Pancreas (tissue), 10 donors: Measurements from ENCODE around the gene NDUFC1. TPM values are rescaled to one million over a fixed set of nuclear protein-coding genes. Genes with fewer than 3 reads are reported as not detected.
A peak's percentile ranks its signal among the peaks of the same experiment; 100 is the strongest.
"Not testable (repeated sequence)": the region's sequence is repeated elsewhere in the genome, so short reads cannot be mapped to it uniquely, and the experiment has no call there.

ENCODE experiments used
- ATAC-seq, 4 donors: fragments of 200-7000 bp; cut with Tn5 transposase; one replicate each; pipeline versions ENCODE4 v1.8.0 to v1.9.1; 2020; ENCODE audit warnings: mild to moderate bottlenecking in 4 of 4, moderate library complexity in 4 of 4
- DNase-seq, 6 donors: peaks; one replicate each; pipeline ENCODE4 v3.0.0-alpha.2; 2020
- FAIRE-seq: peaks from 2 replicates; lab custom pipeline; 2012; peaks lifted over from hg19 to GRCh38; lab: Jason Lieb, UNC
- H3K27ac ChIP-seq, 4 donors: fragments of 200-600 bp; sonication (generic); 1 replicate in 3 of 4; 2 replicates in 1 of 4; pipeline versions ENCODE4 v1.5.0 to v1.8.0; 2020
- H3K27me3 ChIP-seq, 4 donors: fragments of 200-600 bp; one replicate each; pipeline ENCODE4 v1.8.0; 2021
- H3K36me3 ChIP-seq, 3 donors: fragments of 200-600 bp; sonication (generic) in 1 of 3; one replicate each; pipeline versions ENCODE4 v1.5.0 to v1.8.0; 2020 to 2021
- H3K4me1 ChIP-seq, 3 donors: fragments of 200-600 bp; one replicate each; pipeline ENCODE4 v1.8.0; 2021
- H3K4me3 ChIP-seq, 4 donors: fragments of 200-600 bp; sonication (generic) in 2 of 4; one replicate each; pipeline versions ENCODE4 v1.5.0 to v1.8.0; 2020 to 2021
- H3K9me3 ChIP-seq, 4 donors: fragments of 200-600 bp; one replicate each; pipeline ENCODE4 v1.8.0; 2021
- WGBS, 2 donors: extraction: QIAGEN DNeasy Blood & Tissue Kit; methylation state at CpG; one replicate each; pipeline ENCODE4 v1.1.7; 2013; 5-methylcytosine and 5-hydroxymethylcytosine counted together
- intact Hi-C, 3 donors: fragments of 100-400 bp; cut with DNase I; formaldehyde crosslinking; loops; one replicate each; pipeline versions ENCODE4 v1.11.1 to v1.14.2; 2022
- polyA plus RNA-seq, 2 donors: library from polyadenylated mRNA; stranded (reverse); fragments of 200-250 nt; gene quantifications; one replicate each; pipeline ENCODE4 v1.2.3, GENCODE V29; 2013
- total RNA-seq, 6 donors: library from RNA; stranded (reverse); fragmentation: NEBNext Ultra II Directional in 4 of 6; extraction: Animal tissue kit (Norgen Biotek cat#: 25700) in 4 of 6; gene quantifications; one replicate each; pipeline versions ENCODE4 v1.2.1 to v1.2.4, GENCODE V29; 2021 to 2023
- TF ChIP-seq, protein P1 (sequence below), 4 donors: fragments of 200-600 bp; sonication (generic) in 3 of 4; IDR thresholded peaks; one replicate each; pipeline versions ENCODE4 v1.5.0 to v1.8.0; 2021; ENCODE audit warnings: antibody characterized with exemption in 4 of 4
- donor health status: healthy with polysubstance abuse.
- donor health status: DM: no; HTN: no; CAD: no; lungs with moderate emphysema.
- donor health status: DM: no; HTN: no; CAD: no.
- donor health status: control.
- donor health status: control.
- donor health status: Bipolar disorder and iron deficiency.
- donor health status: DM: yes; HTN: yes; CAD: no.
- donor health status: DM: no; HTN: no; CAD: no.
- donor health status: DM: no; HTN: no; CAD: no.
- donor health status: DM: yes; HTN: yes; CAD: no.

NDUFC1 gene
- total and polyA plus RNA-seq, 8 donors: 19.8 to 80.6 (median 25.0) TPM

DNA sequence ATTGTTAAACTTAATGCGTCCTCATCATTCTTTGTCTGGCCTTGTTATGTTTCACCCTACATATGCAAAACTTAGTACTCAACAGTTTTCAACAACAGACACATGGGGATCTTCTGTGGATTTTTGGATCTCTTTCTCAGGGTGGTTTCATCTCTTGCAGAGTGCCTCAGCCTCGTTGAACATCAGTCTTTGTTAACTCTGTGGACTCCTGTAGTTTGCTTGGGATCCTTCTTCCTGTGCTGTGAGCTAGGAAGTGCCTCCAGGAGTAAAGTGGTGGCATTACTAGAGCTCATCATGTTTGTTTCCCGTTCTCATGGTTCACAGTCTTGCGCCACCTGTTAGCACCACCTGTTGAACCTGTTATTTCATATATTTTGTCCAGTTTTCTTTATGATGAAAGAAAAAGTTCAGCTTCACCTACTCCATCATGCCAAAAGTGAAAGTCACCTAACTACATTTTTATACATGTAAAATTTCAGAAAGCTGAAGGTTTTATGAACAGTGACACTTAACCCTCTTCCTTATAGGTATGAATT lies 27.5 kb upstream of the NDUFC1 start:
- ATAC-seq (no peak), FAIRE-seq (no peak), DNase-seq (no peak)
- intact Hi-C loops: no loop called here
- no peaks in the 10 kb centered on the region for H3K36me3 ChIP-seq
- no peak overlapping the region for H3K4me3 ChIP-seq
- H3K4me1 ChIP-seq: peaks cover 0 to 11% (median 6%) of the 10 kb centered on the region in 3 donors
- TF ChIP-seq, protein P1, sequence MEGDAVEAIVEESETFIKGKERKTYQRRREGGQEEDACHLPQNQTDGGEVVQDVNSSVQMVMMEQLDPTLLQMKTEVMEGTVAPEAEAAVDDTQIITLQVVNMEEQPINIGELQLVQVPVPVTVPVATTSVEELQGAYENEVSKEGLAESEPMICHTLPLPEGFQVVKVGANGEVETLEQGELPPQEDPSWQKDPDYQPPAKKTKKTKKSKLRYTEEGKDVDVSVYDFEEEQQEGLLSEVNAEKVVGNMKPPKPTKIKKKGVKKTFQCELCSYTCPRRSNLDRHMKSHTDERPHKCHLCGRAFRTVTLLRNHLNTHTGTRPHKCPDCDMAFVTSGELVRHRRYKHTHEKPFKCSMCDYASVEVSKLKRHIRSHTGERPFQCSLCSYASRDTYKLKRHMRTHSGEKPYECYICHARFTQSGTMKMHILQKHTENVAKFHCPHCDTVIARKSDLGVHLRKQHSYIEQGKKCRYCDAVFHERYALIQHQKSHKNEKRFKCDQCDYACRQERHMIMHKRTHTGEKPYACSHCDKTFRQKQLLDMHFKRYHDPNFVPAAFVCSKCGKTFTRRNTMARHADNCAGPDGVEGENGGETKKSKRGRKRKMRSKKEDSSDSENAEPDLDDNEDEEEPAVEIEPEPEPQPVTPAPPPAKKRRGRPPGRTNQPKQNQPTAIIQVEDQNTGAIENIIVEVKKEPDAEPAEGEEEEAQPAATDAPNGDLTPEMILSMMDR (IDR thresholded peaks at IDR 0.05): no peak
- no peak overlapping the region for H3K27ac ChIP-seq
- H3K27me3 ChIP-seq: no peaks in the 10 kb centered on the region
- WGBS, 2 donors: 89 to 92% methylated on average over 4 of the region's 4 CpGs
- no peaks in the 10 kb centered on the region for H3K9me3 ChIP-seq

DNA sequence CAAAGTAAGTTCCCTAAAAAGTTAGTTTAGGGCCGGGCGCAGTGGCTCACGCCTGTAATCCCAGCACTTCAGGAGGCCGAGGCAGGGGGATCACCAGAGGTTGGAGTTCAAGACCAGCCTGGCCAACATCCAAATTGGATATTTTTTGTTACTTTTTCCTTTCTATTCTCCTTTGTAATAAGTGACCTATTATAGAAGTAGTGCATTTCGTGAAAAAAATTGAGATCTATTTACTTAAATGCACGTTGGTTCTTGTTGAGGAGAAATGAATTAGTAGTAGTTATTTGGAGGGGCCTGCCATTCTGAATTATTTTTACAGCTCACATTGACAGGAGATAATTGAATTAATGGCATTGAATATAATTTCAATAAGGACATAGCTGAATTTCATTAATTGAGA lies 22.3 kb upstream of the NDUFC1 start:
- Histone ChIP-seq H3K4me1 (peaks cover 6 to 24% (median 21%) of the 10 kb centered on the region in 3 donors), H3K9me3 (no peaks in the 10 kb centered on the region), H3K27ac (peak overlapping the region in 1 of 4 donors; percentile 17), H3K36me3 (no peaks in the 10 kb centered on the region), H3K27me3 (no peaks in the 10 kb centered on the region), H3K4me3 (no peak overlapping the region)
- intact Hi-C loops: no loop called here
- DNase-seq (no peak), FAIRE-seq (no peak), ATAC-seq (no peak)
- TF ChIP-seq, protein P1 (IDR thresholded peaks at IDR 0.05): no peak
- 57 to 60% methylated on average over 6 of the region's 6 CpGs for WGBS, 2 donors

DNA sequence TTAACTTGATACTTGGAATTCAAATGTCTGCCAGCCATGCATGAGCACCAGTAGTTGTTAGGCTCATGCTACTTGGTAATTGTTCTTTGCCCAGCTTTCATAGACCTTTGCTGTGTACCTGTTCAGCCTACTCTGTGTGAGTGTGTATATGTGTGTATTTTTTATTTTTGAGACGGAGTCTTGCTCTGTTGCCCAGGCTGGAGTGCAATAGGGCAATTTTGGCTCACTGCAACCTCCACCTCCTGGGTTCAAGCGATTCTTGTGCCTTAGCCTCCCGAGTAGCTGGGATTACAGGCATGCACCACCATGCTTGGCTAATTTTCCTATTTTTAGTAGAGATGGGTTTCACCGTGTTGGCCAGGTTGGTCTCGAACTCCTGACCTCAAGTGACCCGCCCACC lies 20.3 kb upstream of the NDUFC1 start:
- H3K27me3 ChIP-seq, intact Hi-C loops: not testable (repeated sequence)

DNA sequence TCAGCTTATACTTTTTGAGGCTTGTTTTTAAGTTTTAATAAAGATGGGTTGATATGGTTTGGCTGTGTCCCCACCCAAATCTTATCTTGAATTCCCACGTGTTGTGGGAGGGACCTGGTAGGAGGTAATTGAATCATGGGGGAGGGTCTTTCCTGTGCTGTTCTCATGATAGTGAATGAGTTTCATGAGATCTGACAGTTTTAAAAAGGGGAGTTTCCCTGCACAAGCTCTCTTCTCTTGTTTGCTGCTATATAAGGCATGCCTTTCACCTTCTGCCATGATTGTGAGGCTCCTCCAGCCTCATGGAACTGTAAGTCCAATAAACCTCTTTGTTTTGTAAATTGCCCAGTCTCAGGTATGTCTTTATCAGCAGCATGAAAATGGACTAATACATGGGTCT lies 19.8 kb upstream of the NDUFC1 start:
- H3K27me3 ChIP-seq, FAIRE-seq: not testable (repeated sequence)
- 6 to 13% methylated on average over 1 of the region's 1 CpG for WGBS, 2 donors

More for the DNA sequence above, 20.3 kb upstream of the NDUFC1 start:
- H3K4me3 ChIP-seq, H3K27ac ChIP-seq, H3K36me3 ChIP-seq, DNase-seq, ATAC-seq, FAIRE-seq, H3K9me3 ChIP-seq: not testable (repeated sequence)
- 98% methylated on average over 6 of the region's 6 CpGs for WGBS, 2 donors
- peaks cover 6 to 24% (median 21%) of the 10 kb centered on the region in 3 donors for H3K4me1 ChIP-seq

DNA sequence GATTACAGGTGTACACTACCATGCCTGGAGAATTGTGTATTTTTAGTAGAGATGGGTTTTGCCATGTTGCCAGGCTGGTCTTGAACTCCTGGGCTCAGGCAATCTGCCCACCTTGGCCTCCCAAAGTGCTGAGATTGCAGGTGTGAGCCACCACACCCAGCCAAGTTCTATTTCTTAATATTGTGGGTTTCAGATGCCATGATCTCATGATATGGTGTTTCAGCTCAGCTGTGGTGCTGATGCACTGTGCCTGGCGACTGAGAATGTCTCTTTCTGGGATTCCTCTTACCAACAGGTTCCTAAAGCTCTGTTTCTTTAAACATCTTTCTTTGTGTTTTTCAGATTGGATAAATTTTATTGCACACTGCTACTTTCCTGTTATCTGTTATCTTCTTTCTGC lies 17.3 kb upstream of the NDUFC1 start:
- H3K27ac ChIP-seq: no peak overlapping the region
- ATAC-seq (no peak), DNase-seq (no peak), FAIRE-seq (no peak)
- H3K9me3 ChIP-seq: no peaks in the 10 kb centered on the region
- H3K4me1 ChIP-seq: peaks cover 5 to 14% (median 12%) of the 10 kb centered on the region in 3 donors
- no peaks in the 10 kb centered on the region for H3K36me3 ChIP-seq
- H3K4me3 ChIP-seq: no peak overlapping the region
- intact Hi-C loops: no loop called here
- H3K27me3 ChIP-seq: no peaks in the 10 kb centered on the region
- 90 to 100% methylated on average over 1 of the region's 1 CpG for WGBS, 2 donors
- TF ChIP-seq, protein P1 (IDR thresholded peaks at IDR 0.05): no peak

More for the DNA sequence above, 19.8 kb upstream of the NDUFC1 start:
- intact Hi-C loops, DNase-seq, ATAC-seq, H3K9me3 ChIP-seq, H3K36me3 ChIP-seq, H3K4me3 ChIP-seq, H3K27ac ChIP-seq: not testable (repeated sequence)
- peaks cover 6 to 24% (median 21%) of the 10 kb centered on the region in 3 donors for H3K4me1 ChIP-seq

DNA sequence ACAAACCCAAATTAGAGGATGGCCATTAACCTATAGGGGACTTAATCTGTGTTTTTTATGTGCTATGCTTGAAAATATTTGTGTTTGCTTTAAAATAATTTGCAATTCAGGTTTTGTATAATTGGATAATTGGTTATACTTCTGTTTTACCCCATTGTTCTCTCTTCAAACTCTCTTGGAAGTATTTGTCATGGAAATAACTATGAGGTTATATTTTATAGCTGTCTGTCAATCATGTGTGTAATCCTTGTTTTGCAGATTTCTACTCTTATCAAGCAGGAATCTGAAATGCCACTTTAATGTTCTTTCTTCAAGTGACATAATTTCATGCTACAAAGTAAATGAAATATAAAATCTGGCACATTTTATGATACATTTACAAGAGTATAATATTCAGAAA lies 15.4 kb upstream of the NDUFC1 start:
- no peak for FAIRE-seq
- Histone ChIP-seq H3K27me3 (no peaks in the 10 kb centered on the region), H3K27ac (no peak overlapping the region), H3K36me3 (no peaks in the 10 kb centered on the region), H3K4me1 (peaks cover 0 to 13% (median 9%) of the 10 kb centered on the region in 3 donors), H3K4me3 (no peak overlapping the region), H3K9me3 (no peaks in the 10 kb centered on the region)
- intact Hi-C loops: no loop called here
- no peak for ATAC-seq
- no peak for DNase-seq
- TF ChIP-seq, protein P1 (IDR thresholded peaks at IDR 0.05): no peak
